Stimulated activated CD4-positive, alpha-beta T cell treated with anti-CD3 and anti-CD28 coated beads, Interleukin-4, amount 100 ng/mL, for 48 hours (primary cell): ENCODE measurements around the gene SLC66A1.
A peak's percentile ranks its signal among the peaks of the same experiment; 100 is the strongest.
"Not testable (repeated sequence)": the region's sequence is repeated elsewhere in the genome, so short reads cannot be mapped to it uniquely, and the experiment has no call there.

Source experiments
- DNase-seq, 2 donors: peaks; one replicate each; pipeline ENCODE4 v3.0.0-alpha.2; 2020; ENCODE audit warnings: low read depth in 2 of 2

The SLC66A1 gene

GRCh38 chr1:19311931-19312781 is at the start of gene SLC66A1, which contains the start of gene AKR7A2:
SLC66A1 (plus strand) TSS chr1:19312326; CDS start chr1:19317678, 5,352 bp downstream.
AKR7A2 (minus strand) TSS chr1:19312144; CDS start chr1:19312124, 20 bp downstream.
- DNase-seq, result peak; percentile 84 to 87

GRCh38 chr1:19262744-19263143 is 49.4 kb upstream of the SLC66A1 start:
- DNase-seq, result no peak

- DNase-seq, result no peak
Observed at GRCh38 chr1:19268445-19268844, 43.7 kb upstream of the SLC66A1 start.

GRCh38 chr1:19269427-19270342 is 42.4 kb upstream of the SLC66A1 start:
- DNase-seq, result not testable (repeated sequence)

- DNase-seq, result not testable (repeated sequence)
Observed at GRCh38 chr1:19270343-19270730, 41.8 kb upstream of the SLC66A1 start.

GRCh38 chr1:19272064-19272463 is 40.1 kb upstream of the SLC66A1 start:
- DNase-seq, result no peak

GRCh38 chr1:19273106-19273843 is 38.9 kb upstream of the SLC66A1 start:
- no peak for DNase-seq

- DNase-seq, result not testable (repeated sequence)
Observed at GRCh38 chr1:19273844-19274531, 38.1 kb upstream of the SLC66A1 start.

- DNase-seq, result no peak
Observed at GRCh38 chr1:19274636-19275035, 37.5 kb upstream of the SLC66A1 start.

- no peak for DNase-seq
Observed at GRCh38 chr1:19283891-19284290, 28.2 kb upstream of the SLC66A1 start.

- no peak for DNase-seq
Observed at GRCh38 chr1:19284881-19285280, 27.2 kb upstream of the SLC66A1 start.

- not testable (repeated sequence) for DNase-seq
Observed at GRCh38 chr1:19285366-19285765, 26.8 kb upstream of the SLC66A1 start.

- DNase-seq, result not testable (repeated sequence)
Observed at GRCh38 chr1:19285807-19286206, 26.3 kb upstream of the SLC66A1 start.

GRCh38 chr1:19287436-19288185 is 24.5 kb upstream of the SLC66A1 start:
- DNase-seq, result no peak

GRCh38 chr1:19288324-19289241 is 23.5 kb upstream of the SLC66A1 start, which contains the start of gene AKR7A3:
AKR7A3 (minus strand) TSS chr1:19288770; CDS start chr1:19288709, 61 bp downstream.
- peak; percentile 50 to 55 for DNase-seq

- DNase-seq, result no peak
Observed at GRCh38 chr1:19289244-19289643, 22.9 kb upstream of the SLC66A1 start.

- DNase-seq, result no peak
Observed at GRCh38 chr1:19294638-19295037, 17.5 kb upstream of the SLC66A1 start.

- no peak for DNase-seq
Observed at GRCh38 chr1:19300211-19300610, 11.9 kb upstream of the SLC66A1 start.

- not testable (repeated sequence) for DNase-seq
Observed at GRCh38 chr1:19304081-19304480, 8.0 kb upstream of the SLC66A1 start.
